H1 (cell line): ENCODE data around the gene CDC73. TPM values are rescaled to one million over a fixed set of nuclear protein-coding genes. Genes with fewer than 3 reads are reported as not detected.

Experiments used
- KDM4A ChIP-seq: IDR thresholded peaks from one replicate; pipeline ENCODE4 v1.7.1; 2012; ENCODE audit warnings: low read depth, mild to moderate bottlenecking, moderate library complexity, low read length, inconsistent platforms; ENCODE audit not compliant: severe bottlenecking
- SUZ12 ChIP-seq: fragments of 200-600 bp; sonication (generic); IDR thresholded peaks from 2 replicates; pipeline ENCODE4 v1.6.1; 2012; ENCODE audit warnings: mild to moderate bottlenecking, inconsistent platforms, low read length, moderate library complexity, mixed read lengths
- polyA plus RNA-seq, 7 experiments: library from polyadenylated mRNA; depleted of rRNA in 3 of 7; stranded (reverse) in 5 of 7; unstranded in 2 of 7; fragments of >200 nt in 5 of 7; fragments of 200-250 nt in 2 of 7; gene quantifications; 1 replicate in 5 of 7; 2 replicates in 1 of 7; 4 replicates in 1 of 7; pipeline versions ENCODE4 v1.2.1 to v1.2.3, GENCODE V29; 2011 to 2013; ENCODE audit warnings: missing spikeins in 2 of 7, mixed read lengths in 2 of 7
- total RNA-seq: library from RNA; stranded (reverse); fragmentation: NEBNext Ultra II Directional; extraction: Animal tissue kit (Norgen Biotek cat#: 25700); gene quantifications from 2 replicates; pipeline ENCODE4 v1.2.1, GENCODE V29; 2021

Gene CDC73
- total and polyA plus RNA-seq, 2 of the 8 experiments (the other 6 are each of a cell fraction or from before 2014, with no cell fraction given) = 9.8 to 64.0 TPM

- TF ChIP-seq KDM4A (no peak), SUZ12 (no peak)
Measured at GRCh38 chr1:193131266-193131860, 9.5 kb downstream of the CDC73 start (continued).
